ENCODE measurements around the gene PPFIA4.

GRCh38 chr1:203073469-203073868 lies 47.2 kb downstream of the PPFIA4 start:
- TF ChIP-seq EP300 (IDR thresholded peaks at IDR 0.05), result no peak
- no peak for TF ChIP-seq POLR2A (IDR thresholded peaks at IDR 0.05)
